ENCODE data around the gene PIP5K1C. TPM values are rescaled to one million over a fixed set of nuclear protein-coding genes. Genes with fewer than 3 reads are reported as not detected.

The PIP5K1C gene
- total RNA-seq, 1 donor from 2014 or later, result 65.8 TPM

GRCh38 chr19:3682741-3683404 lies 17.4 kb downstream of the PIP5K1C start:
- TF ChIP-seq CTCF (IDR thresholded peaks at IDR 0.05; ENCODE audit: unreplicated experiment), result no peak

GRCh38 chr19:3682286-3682685 lies 18.0 kb downstream of the PIP5K1C start:
- H3K27ac Mint-ChIP-seq (ENCODE audit: unreplicated experiment), result no peak overlapping the region
- H3K27me3 Mint-ChIP-seq (ENCODE audit: unreplicated experiment), result peaks cover 9% of the 10 kb centered on the region
- no peaks in the 10 kb centered on the region for H3K9me3 Mint-ChIP-seq (ENCODE audit: unreplicated experiment)
- peaks cover 16% of the 10 kb centered on the region for H3K36me3 Mint-ChIP-seq (ENCODE audit: low read depth, unreplicated experiment)
- no peak overlapping the region for H3K4me3 Mint-ChIP-seq (ENCODE audit: unreplicated experiment)
- no peak for TF ChIP-seq CTCF (IDR thresholded peaks at IDR 0.05; ENCODE audit: unreplicated experiment)
- peaks cover 12% of the 10 kb centered on the region for H3K4me1 Mint-ChIP-seq (ENCODE audit: unreplicated experiment)
- DNase-seq (ENCODE audit: low spot score), result no peak

More at GRCh38 chr19:3682741-3683404, 17.4 kb downstream of the PIP5K1C start:
- Mint-ChIP-seq H3K4me1 (ENCODE audit: unreplicated experiment) (peaks cover 14% of the 10 kb centered on the region), H3K27ac (ENCODE audit: unreplicated experiment) (no peak overlapping the region), H3K4me3 (ENCODE audit: unreplicated experiment) (no peak overlapping the region), H3K27me3 (ENCODE audit: unreplicated experiment) (peaks cover 10% of the 10 kb centered on the region), H3K36me3 (ENCODE audit: low read depth, unreplicated experiment) (peaks cover 16% of the 10 kb centered on the region), H3K9me3 (ENCODE audit: unreplicated experiment) (no peaks in the 10 kb centered on the region)
- DNase-seq (ENCODE audit: low spot score), result no peak

- DNase-seq (ENCODE audit: low spot score), result no peak
- Mint-ChIP-seq H3K4me3 (ENCODE audit: unreplicated experiment) (no peak overlapping the region), H3K9me3 (ENCODE audit: unreplicated experiment) (no peaks in the 10 kb centered on the region), H3K4me1 (ENCODE audit: unreplicated experiment) (peaks cover 10% of the 10 kb centered on the region), H3K27ac (ENCODE audit: unreplicated experiment) (no peak overlapping the region), H3K36me3 (ENCODE audit: low read depth, unreplicated experiment) (peaks cover 16% of the 10 kb centered on the region), H3K27me3 (ENCODE audit: unreplicated experiment) (peaks cover 8% of the 10 kb centered on the region)
- TF ChIP-seq CTCF (IDR thresholded peaks at IDR 0.05; ENCODE audit: unreplicated experiment), result no peak
These were observed 19.3 kb downstream of the PIP5K1C start for GRCh38 chr19:3680939-3681338.

- no peak for TF ChIP-seq CTCF (IDR thresholded peaks at IDR 0.05; ENCODE audit: unreplicated experiment)
- DNase-seq (ENCODE audit: low spot score), result no peak
- Mint-ChIP-seq H3K4me3 (ENCODE audit: unreplicated experiment) (no peak overlapping the region), H3K4me1 (ENCODE audit: unreplicated experiment) (peaks cover 10% of the 10 kb centered on the region), H3K9me3 (ENCODE audit: unreplicated experiment) (no peaks in the 10 kb centered on the region), H3K27ac (ENCODE audit: unreplicated experiment) (no peak overlapping the region), H3K36me3 (ENCODE audit: low read depth, unreplicated experiment) (peaks cover 12% of the 10 kb centered on the region), H3K27me3 (ENCODE audit: unreplicated experiment) (peaks cover 8% of the 10 kb centered on the region)
These were observed 20.7 kb downstream of the PIP5K1C start for GRCh38 chr19:3679581-3679980.

GRCh38 chr19:3679138-3679537 lies 21.1 kb downstream of the PIP5K1C start:
- Mint-ChIP-seq H3K4me1 (ENCODE audit: unreplicated experiment) (peaks cover 9% of the 10 kb centered on the region), H3K9me3 (ENCODE audit: unreplicated experiment) (no peaks in the 10 kb centered on the region), H3K27ac (ENCODE audit: unreplicated experiment) (no peak overlapping the region), H3K27me3 (ENCODE audit: unreplicated experiment) (peaks cover 8% of the 10 kb centered on the region), H3K4me3 (ENCODE audit: unreplicated experiment) (no peak overlapping the region), H3K36me3 (ENCODE audit: low read depth, unreplicated experiment) (peaks cover 9% of the 10 kb centered on the region)
- no peak for TF ChIP-seq CTCF (IDR thresholded peaks at IDR 0.05; ENCODE audit: unreplicated experiment)
- no peak for DNase-seq (ENCODE audit: low spot score)
